HG03469 (cell line): ENCODE results near the gene C1GALT1C1L.
"Not testable (repeated sequence)": the region's sequence is repeated elsewhere in the genome, so short reads cannot be mapped to it uniquely, and the experiment has no call there.

ENCODE experiments used
- ATAC-seq: cut with Tn5 transposase; IDR thresholded peaks from one replicate; pipeline ENCODE4 v1.9.1; 2021; ENCODE audit warnings: mild to moderate bottlenecking, moderate library complexity, moderate number of reproducible peaks; ENCODE audit not compliant: unreplicated experiment

The C1GALT1C1L gene

GRCh38 chr2:43676322-43677050, at the start of gene C1GALT1C1L:
Gene C1GALT1C1L (minus strand): TSS chr2:43676429. CDS start chr2:43676322, 107 bp downstream.
- no peak for ATAC-seq

GRCh38 chr2:43725711-43726246, 49.5 kb upstream of the C1GALT1C1L start:
- ATAC-seq, result no peak

GRCh38 chr2:43724728-43725526, 48.7 kb upstream of the C1GALT1C1L start:
- no peak for ATAC-seq

GRCh38 chr2:43718530-43719124, 42.4 kb upstream of the C1GALT1C1L start:
- ATAC-seq, result no peak

GRCh38 chr2:43717322-43717721, 41.1 kb upstream of the C1GALT1C1L start:
- ATAC-seq, result no peak

GRCh38 chr2:43715300-43716098, 39.3 kb upstream of the C1GALT1C1L start:
- no peak for ATAC-seq

GRCh38 chr2:43714164-43714563, 37.9 kb upstream of the C1GALT1C1L start:
- ATAC-seq, result no peak

GRCh38 chr2:43710866-43711265, 34.6 kb upstream of the C1GALT1C1L start:
- no peak for ATAC-seq

GRCh38 chr2:43708891-43709290, 32.7 kb upstream of the C1GALT1C1L start:
- no peak for ATAC-seq

- no peak for ATAC-seq
Observed at GRCh38 chr2:43708178-43708577, 31.9 kb upstream of the C1GALT1C1L start.

GRCh38 chr2:43707255-43708015, 31.2 kb upstream of the C1GALT1C1L start:
- ATAC-seq, result no peak

- no peak for ATAC-seq
Observed at GRCh38 chr2:43701111-43701510, 24.9 kb upstream of the C1GALT1C1L start.

GRCh38 chr2:43699761-43700160, 23.5 kb upstream of the C1GALT1C1L start:
- no peak for ATAC-seq

- ATAC-seq, result not testable (repeated sequence)
Observed at GRCh38 chr2:43698140-43698539, 21.9 kb upstream of the C1GALT1C1L start.

- no peak for ATAC-seq
Observed at GRCh38 chr2:43692428-43692994, 16.3 kb upstream of the C1GALT1C1L start.

- no peak for ATAC-seq
Observed at GRCh38 chr2:43689999-43690398, 13.8 kb upstream of the C1GALT1C1L start.

GRCh38 chr2:43685357-43685756, 9.1 kb upstream of the C1GALT1C1L start:
- ATAC-seq, result no peak

GRCh38 chr2:43677783-43678182, 1.6 kb upstream of the C1GALT1C1L start:
- ATAC-seq, result not testable (repeated sequence)

- no peak for ATAC-seq
Observed at GRCh38 chr2:43675646-43676321, 445 bp downstream of the C1GALT1C1L start.
